GM19395 (cell line): Measurements from ENCODE around the gene RBM20.

ENCODE experiments used
- ATAC-seq: cut with Tn5 transposase; IDR thresholded peaks from one replicate; pipeline ENCODE4 v1.9.1; 2021; ENCODE audit warnings: mild to moderate bottlenecking, moderate library complexity; ENCODE audit not compliant: unreplicated experiment

Gene RBM20

DNA sequence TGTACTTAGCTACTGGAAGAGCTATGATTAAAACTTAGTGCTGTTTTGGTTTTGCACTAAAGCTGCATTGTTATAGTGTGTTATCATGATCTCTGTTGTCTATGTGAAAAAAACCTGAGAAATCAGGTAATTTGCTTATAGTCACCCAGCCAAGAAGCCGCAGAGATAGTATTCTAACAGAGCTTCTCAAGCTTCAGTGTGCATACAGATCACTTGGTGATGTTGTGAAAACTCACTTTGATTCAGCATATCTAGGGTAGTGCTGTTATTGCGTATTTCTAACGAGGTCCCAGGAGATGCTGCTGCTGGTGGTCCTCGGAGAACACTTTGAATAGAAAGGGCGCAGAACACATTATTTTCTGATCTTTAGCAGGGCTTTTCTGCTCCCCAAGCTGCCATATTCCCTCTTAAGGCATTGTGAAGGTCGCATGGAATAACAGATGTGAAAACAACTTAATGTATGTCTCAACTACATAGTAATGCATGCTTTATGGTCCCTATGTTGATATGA lies 159.2 kb downstream of the RBM20 start:
- ATAC-seq = peak; percentile 77

DNA sequence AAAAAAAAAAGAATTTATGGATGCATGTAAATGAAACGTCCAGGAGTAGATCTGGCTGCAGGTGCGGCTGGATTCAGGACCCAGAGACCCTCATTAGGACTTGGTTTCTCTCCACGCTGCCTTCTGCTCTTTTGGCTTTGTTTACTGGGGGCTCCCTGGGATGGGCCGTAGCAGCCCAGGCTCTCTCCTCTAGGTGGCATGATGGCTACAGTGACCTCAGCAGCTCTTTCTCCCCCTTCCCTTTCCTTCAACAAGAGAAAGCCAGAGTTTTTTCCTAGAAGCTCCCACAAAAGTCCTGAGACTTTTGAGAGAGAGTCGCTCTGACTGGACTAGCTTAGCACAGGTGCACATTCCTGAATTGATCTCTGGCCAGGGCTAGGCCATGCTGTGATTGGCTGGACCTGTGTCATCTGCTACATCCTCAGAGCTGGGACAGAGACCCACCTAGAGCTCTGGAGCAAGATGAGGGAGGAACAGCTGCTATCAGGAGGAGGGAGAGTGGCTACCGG lies 159.7 kb downstream of the RBM20 start:
- peak; percentile 66 for ATAC-seq

GRCh38 chr10:110804376-110804775 lies 160.2 kb downstream of the RBM20 start:
- no peak for ATAC-seq

DNA sequence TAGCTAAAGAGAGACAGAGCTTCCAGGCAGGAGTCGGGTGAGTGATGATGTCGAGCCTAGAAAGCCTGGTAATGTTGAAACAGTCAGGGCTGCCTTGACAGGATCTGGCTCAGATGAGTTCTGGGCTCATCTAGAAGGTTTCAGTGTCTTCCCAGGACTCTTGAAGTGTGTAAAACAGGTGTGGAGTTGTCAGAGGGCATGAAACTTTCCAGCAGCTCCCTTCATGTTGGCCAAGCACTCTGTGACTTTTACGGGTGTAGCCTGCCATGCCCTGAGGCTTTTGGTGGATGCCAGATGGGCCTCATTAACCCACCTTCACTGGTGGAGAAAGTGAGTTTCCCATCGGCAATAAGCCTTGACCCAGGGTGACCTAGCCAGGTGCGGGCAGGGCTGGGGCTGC lies 161.2 kb downstream of the RBM20 start:
- ATAC-seq = no peak

- no peak for ATAC-seq
These were observed 162.2 kb downstream of the RBM20 start for GRCh38 chr10:110806335-110806734.

- no peak for ATAC-seq
These were observed 164.0 kb downstream of the RBM20 start for GRCh38 chr10:110808123-110808522.

- ATAC-seq = no peak
These were observed 164.5 kb downstream of the RBM20 start for GRCh38 chr10:110808615-110809014.

DNA sequence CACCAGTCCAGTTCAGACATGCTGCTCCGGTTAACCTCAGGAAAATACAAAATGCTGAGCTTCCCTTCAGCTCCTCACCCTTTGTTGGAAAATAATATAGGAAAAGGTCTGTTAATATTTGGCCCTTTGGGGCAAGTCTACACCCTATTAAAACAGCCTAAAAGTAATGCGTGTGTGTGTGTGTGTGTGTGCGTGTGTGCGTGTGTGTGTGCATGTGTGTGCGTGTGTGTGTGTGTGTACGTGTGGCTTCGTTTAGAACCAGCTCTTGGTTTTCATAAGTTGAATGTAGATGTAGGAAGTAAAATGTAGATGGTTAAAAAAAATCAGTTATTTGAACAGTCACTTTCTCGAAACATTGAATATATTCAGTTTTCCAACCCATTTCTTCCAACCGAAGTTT lies 166.5 kb downstream of the RBM20 start:
- ATAC-seq = no peak

- no peak for ATAC-seq
These were observed 167.8 kb downstream of the RBM20 start for GRCh38 chr10:110811791-110812581.

DNA sequence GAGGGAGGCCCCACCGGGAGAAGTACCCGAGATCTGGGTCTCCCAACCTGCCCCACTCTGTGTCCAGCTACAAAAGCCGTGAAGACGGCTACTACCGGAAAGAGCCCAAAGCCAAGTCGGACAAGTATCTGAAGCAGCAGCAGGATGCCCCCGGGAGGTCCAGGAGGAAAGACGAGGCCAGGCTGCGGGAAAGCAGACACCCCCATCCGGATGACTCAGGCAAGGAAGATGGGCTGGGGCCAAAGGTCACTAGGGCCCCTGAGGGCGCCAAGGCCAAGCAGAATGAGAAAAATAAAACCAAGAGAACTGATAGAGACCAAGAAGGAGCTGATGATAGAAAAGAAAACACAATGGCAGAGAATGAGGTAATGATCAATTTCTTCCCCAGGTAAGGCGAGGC lies 168.4 kb downstream of the RBM20 start:
- ATAC-seq = no peak

- ATAC-seq = no peak
These were observed 169.8 kb downstream of the RBM20 start for GRCh38 chr10:110813743-110814472.

GRCh38 chr10:110815354-110816004 lies 171.3 kb downstream of the RBM20 start:
- ATAC-seq = no peak

DNA sequence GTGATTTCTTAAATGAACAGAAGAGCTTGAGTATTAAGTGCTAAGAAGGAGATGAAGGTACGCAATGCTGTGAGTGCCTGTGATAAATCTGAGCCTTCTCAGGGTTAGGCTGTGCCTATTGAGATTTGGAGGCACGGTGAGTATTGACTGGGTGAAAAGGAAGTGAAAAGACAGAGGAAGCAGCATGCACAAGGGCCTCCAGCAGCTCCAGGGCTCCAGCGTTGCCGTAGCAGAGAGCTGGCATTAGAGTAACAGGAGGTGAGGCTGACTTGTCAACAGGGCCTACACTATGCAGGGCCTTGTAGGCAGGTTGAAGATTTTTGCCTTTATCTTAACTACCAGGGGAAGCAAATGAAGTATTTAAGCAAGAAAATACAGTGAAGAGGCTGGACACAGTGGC lies 173.5 kb downstream of the RBM20 start:
- ATAC-seq = peak; percentile 45

GRCh38 chr10:110818311-110819256 lies 174.4 kb downstream of the RBM20 start:
- ATAC-seq = no peak

DNA sequence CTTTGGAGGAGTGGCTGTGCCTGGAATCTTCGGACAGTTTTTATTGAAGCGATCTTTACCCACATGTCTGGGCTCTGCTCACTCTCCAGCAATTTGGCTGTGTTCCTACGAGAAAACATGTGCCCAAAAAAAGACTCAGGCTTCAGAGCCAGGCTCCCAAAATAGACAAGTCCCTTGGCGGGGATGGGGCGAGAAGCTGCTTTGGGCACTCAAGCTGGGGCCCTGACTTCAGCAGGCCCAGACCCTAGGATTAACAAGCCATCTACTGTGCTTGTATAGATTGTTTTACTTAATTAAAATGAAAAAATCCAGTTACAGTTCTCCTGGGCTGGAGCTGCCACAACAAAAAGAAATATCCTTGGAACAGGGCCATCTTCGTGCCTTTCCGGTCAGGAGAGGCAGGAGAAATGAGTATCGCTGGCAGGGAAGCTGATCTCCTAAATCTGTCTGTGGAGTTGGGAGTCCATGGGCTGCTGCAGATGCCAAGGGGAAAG lies 176.2 kb downstream of the RBM20 start:
- ATAC-seq = no peak

DNA sequence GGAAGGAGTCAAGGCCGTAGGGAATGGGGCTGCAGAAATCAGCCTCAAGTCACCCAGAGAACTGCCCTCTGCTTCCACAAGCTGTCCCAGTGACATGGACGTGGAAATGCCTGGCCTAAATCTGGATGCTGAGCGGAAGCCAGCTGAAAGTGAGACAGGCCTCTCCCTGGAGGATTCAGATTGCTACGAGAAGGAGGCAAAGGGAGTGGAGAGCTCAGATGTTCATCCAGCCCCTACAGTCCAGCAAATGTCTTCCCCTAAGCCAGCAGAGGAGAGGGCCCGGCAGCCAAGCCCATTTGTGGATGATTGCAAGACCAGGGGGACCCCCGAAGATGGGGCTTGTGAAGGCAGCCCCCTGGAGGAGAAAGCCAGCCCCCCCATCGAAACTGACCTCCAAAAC lies 177.4 kb downstream of the RBM20 start:
- ATAC-seq = no peak

DNA sequence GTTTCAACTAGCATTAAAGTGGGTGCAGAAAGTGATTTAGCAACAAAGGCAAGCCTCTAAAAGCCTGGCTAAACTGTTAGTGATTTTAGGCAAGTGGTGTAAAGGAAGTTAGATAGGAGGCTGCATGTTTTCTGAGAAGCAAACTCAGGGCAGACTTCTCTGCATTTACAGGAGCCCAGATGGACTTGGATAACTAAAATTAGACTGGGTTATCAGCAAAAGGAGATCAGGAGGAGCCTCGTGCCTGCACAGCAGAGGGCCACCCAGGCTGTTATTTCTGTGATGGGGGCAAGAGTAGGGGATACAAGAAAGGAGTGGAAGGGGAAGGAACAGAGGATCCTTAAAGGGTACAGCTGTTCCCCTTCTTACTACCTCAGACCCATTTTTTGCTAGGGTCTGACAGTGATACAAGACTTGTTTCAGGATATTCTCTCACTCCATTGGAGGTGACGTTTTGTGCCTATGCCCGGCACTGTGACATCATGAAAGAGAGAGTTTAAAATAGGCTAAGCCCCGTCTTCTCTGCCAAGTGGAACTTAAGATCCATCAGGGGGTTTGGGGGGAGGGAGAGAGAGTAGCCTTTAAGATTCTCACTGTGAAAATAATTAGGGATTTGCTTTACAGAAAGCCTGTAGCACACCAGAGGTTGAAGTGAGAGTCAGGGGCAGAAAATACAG lies 178.0 kb downstream of the RBM20 start:
- ATAC-seq = no peak

GRCh38 chr10:110822712-110823311 lies 178.7 kb downstream of the RBM20 start:
- ATAC-seq = no peak

DNA sequence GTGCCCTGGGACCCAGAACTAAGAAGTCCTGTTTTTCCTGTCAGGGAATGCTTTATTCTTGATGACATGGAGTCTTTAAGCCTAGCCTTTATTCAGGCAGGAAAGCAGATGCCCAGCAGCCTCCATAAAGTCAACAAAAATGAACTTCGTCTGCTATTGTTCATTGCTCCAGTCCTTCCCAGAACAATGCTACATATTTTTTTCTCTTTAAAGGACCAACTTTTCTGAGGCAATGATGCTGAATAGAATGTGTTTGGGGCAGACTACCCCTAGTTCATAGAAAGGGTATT lies 180.0 kb downstream of the RBM20 start:
- ATAC-seq = no peak
